ENCODE results near the gene AK6. TPM values are rescaled to one million over a fixed set of nuclear protein-coding genes. Genes with fewer than 3 reads are reported as not detected.

Gene AK6
- total RNA-seq, 2 donors from 2014 or later = 32.6 to 54.2 TPM

GRCh38 chr5:69315972-69316371 is 53.3 kb downstream of the AK6 start:
- Histone ChIP-seq H3K9ac (ENCODE audit: extremely low read depth, low read length, poor library complexity, severe bottlenecking) (no peak overlapping the region), H3K4me1 (ENCODE audit: control insufficient read depth, insufficient read depth, low read length) (peaks cover 7% of the 10 kb centered on the region), H3K27ac (ENCODE audit: low read depth, low read length) (no peak overlapping the region), H3K9me3 (ENCODE audit: control insufficient read depth, low read length) (peaks cover 2% of the 10 kb centered on the region), H3K4me3 (ENCODE audit: low read length) (no peak overlapping the region), H3K27me3 (ENCODE audit: control insufficient read depth, insufficient read depth, low read length, poor library complexity, severe bottlenecking) (no peaks in the 10 kb centered on the region), H3K36me3 (ENCODE audit: control insufficient read depth, insufficient read depth, low read length) (no peaks in the 10 kb centered on the region)
- 89 to 92% methylated on average over 1 of the region's 1 CpG for whole genome bisulfite sequencing, 2 experiments (ENCODE audit: insufficient coverage in 1 of 2, insufficient read length in 1 of 2)
- Mint-ChIP-seq H3K27me3 (ENCODE audit: insufficient read depth) (no peaks in the 10 kb centered on the region), H3K9me3 (no peaks in the 10 kb centered on the region), H3K36me3 (ENCODE audit: low read depth) (peaks cover 11% of the 10 kb centered on the region), H3K4me1 (peaks cover 15% of the 10 kb centered on the region), H3K4me3 (no peak overlapping the region), H3K27ac (no peak overlapping the region)
- TF ChIP-seq, protein P1, sequence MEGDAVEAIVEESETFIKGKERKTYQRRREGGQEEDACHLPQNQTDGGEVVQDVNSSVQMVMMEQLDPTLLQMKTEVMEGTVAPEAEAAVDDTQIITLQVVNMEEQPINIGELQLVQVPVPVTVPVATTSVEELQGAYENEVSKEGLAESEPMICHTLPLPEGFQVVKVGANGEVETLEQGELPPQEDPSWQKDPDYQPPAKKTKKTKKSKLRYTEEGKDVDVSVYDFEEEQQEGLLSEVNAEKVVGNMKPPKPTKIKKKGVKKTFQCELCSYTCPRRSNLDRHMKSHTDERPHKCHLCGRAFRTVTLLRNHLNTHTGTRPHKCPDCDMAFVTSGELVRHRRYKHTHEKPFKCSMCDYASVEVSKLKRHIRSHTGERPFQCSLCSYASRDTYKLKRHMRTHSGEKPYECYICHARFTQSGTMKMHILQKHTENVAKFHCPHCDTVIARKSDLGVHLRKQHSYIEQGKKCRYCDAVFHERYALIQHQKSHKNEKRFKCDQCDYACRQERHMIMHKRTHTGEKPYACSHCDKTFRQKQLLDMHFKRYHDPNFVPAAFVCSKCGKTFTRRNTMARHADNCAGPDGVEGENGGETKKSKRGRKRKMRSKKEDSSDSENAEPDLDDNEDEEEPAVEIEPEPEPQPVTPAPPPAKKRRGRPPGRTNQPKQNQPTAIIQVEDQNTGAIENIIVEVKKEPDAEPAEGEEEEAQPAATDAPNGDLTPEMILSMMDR (conservative IDR thresholded peaks at IDR 0.05) = no peak
- no peak for DNase-seq

DNA sequence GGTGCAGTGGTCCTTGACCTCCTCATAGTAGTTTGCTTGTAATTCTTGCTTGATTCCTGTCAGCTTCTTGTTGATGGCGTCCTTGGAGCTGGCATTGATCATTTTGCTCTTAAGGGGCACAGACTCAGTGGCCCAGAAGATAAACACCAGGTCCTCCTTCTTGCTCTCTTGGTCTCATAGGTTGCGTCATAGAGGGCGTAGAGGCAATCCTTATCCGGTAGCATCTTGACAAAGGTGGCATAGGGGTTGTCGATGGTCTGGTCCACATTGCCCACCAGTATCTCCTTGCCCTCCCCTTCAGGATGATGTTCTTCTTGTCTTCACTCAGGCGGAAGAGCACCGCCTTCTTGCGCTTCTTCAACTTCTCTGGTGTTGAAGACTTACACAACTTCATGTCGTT is 55.9 kb downstream of the AK6 start:
- TF ChIP-seq, protein P1 (conservative IDR thresholded peaks at IDR 0.05) = no peak
- H3K4me3 Mint-ChIP-seq = no peak overlapping the region
- Histone ChIP-seq H3K36me3 (ENCODE audit: control insufficient read depth, insufficient read depth, low read length) (no peaks in the 10 kb centered on the region), H3K9me3 (ENCODE audit: control insufficient read depth, low read length) (peaks cover 22% of the 10 kb centered on the region), H3K9ac (ENCODE audit: extremely low read depth, low read length, poor library complexity, severe bottlenecking) (no peak overlapping the region), H3K4me1 (ENCODE audit: control insufficient read depth, insufficient read depth, low read length) (peaks cover 7% of the 10 kb centered on the region), H3K27me3 (ENCODE audit: control insufficient read depth, insufficient read depth, low read length, poor library complexity, severe bottlenecking) (no peaks in the 10 kb centered on the region), H3K4me3 (ENCODE audit: low read length) (no peak overlapping the region), H3K27ac (ENCODE audit: low read depth, low read length) (no peak overlapping the region)
- DNase-seq = no peak
- no peaks in the 10 kb centered on the region for H3K27me3 Mint-ChIP-seq (ENCODE audit: insufficient read depth)
- 96 to 97% methylated on average over 4 to 9 of the region's 9 CpGs for WGBS, 2 experiments (ENCODE audit: insufficient coverage in 1 of 2, insufficient read length in 1 of 2)
- H3K4me1 Mint-ChIP-seq = peaks cover 15% of the 10 kb centered on the region
- no peak overlapping the region for H3K27ac Mint-ChIP-seq
- peaks cover 21% of the 10 kb centered on the region for H3K9me3 Mint-ChIP-seq
- H3K36me3 Mint-ChIP-seq (ENCODE audit: low read depth) = peaks cover 33% of the 10 kb centered on the region

DNA sequence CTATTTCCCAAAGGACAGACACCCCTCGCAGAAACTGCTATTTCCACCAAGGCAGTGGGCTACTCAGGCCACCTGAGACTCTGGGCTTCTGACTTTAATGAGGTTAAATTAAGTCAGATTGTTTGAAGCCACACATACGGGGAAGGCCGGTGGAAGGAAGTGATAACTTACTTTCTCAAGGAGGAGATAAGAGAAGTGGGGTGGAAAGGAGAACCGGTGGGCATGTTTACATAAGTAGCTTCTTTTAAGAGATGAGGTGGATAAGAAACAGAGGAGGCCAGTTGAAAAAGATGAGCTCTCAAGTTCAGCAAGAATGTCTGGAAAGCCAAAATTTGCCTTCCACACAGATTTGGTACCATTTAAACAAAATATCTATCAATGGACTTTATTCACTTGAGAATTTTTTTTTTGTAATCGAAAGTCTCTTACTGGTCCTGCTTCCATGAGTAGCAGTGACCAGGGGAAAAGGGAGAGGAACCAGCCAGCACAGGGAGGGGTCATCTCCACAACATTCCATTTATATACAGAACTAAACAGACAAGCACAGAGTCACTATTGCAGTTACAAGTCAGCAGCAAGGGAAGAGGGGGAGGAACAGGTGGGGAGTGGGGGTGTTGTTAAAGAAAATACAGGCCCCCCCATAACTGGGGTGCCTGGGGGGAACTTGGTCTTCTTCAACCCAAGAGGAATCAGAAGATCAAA is 56.7 kb downstream of the AK6 start:
- peaks cover 4% of the 10 kb centered on the region for H3K36me3 ChIP-seq (ENCODE audit: control insufficient read depth, insufficient read depth, low read length)
- TF ChIP-seq, protein P1 (conservative IDR thresholded peaks at IDR 0.05) = no peak
- no peak overlapping the region for H3K4me3 ChIP-seq (ENCODE audit: low read length)
- peaks cover 22% of the 10 kb centered on the region for H3K9me3 ChIP-seq (ENCODE audit: control insufficient read depth, low read length)
- DNase-seq = no peak
- Mint-ChIP-seq H3K27ac (no peak overlapping the region), H3K9me3 (peaks cover 22% of the 10 kb centered on the region), H3K4me3 (no peak overlapping the region), H3K4me1 (peaks cover 15% of the 10 kb centered on the region), H3K36me3 (ENCODE audit: low read depth) (peaks cover 38% of the 10 kb centered on the region), H3K27me3 (ENCODE audit: insufficient read depth) (no peaks in the 10 kb centered on the region)
- no peaks in the 10 kb centered on the region for H3K27me3 ChIP-seq (ENCODE audit: control insufficient read depth, insufficient read depth, low read length, poor library complexity, severe bottlenecking)
- peaks cover 7% of the 10 kb centered on the region for H3K4me1 ChIP-seq (ENCODE audit: control insufficient read depth, insufficient read depth, low read length)
- H3K9ac ChIP-seq (ENCODE audit: extremely low read depth, low read length, poor library complexity, severe bottlenecking) = no peak overlapping the region
- H3K27ac ChIP-seq (ENCODE audit: low read depth, low read length) = no peak overlapping the region
- 50 to 51% methylated on average over 3 to 5 of the region's 5 CpGs for WGBS, 2 experiments (ENCODE audit: insufficient coverage in 1 of 2, insufficient read length in 1 of 2)
